ENCODE measurements around the gene FRMPD1. TPM values are rescaled to one million over a fixed set of nuclear protein-coding genes. Genes with fewer than 3 reads are reported as not detected.

The FRMPD1 gene
- total RNA-seq, 2 donors from 2014 or later = not detected

GRCh38 chr9:37784291-37784615 is 133.5 kb downstream of the FRMPD1 start:
- H3K4me3 Mint-ChIP-seq = peak overlapping the region; percentile 98
- peak overlapping the region; percentile 98 for H3K27ac Mint-ChIP-seq
- peak; percentile 30 for ATAC-seq (replicated peaks)
- no peaks in the 10 kb centered on the region for H3K27me3 Mint-ChIP-seq
- no peaks in the 10 kb centered on the region for H3K9me3 Mint-ChIP-seq
- peaks cover 59% of the 10 kb centered on the region for H3K36me3 Mint-ChIP-seq (ENCODE audit: low read depth)
- peaks cover 19% of the 10 kb centered on the region for H3K4me1 Mint-ChIP-seq

GRCh38 chr9:37784616-37785483 is 134.1 kb downstream of the FRMPD1 start, which contains the start of gene EXOSC3:
Gene EXOSC3, minus strand, starts transcription at chr9:37785064. Its CDS starts 20 bp downstream, at chr9:37785044.
- Mint-ChIP-seq H3K27me3 (no peaks in the 10 kb centered on the region), H3K4me3 (peak within 1 kb of the TSS; percentile 98)
- peak; percentile 96 for ATAC-seq (replicated peaks)

GRCh38 chr9:37787059-37787458 is 136.3 kb downstream of the FRMPD1 start:
- peaks cover 16% of the 10 kb centered on the region for H3K4me1 Mint-ChIP-seq

More at GRCh38 chr9:37784616-37785483, 134.1 kb downstream of the FRMPD1 start, which contains the start of gene EXOSC3:
- Mint-ChIP-seq H3K4me1 (peaks cover 19% of the 10 kb centered on the region), H3K36me3 (ENCODE audit: low read depth) (peaks cover 53% of the 10 kb centered on the region), H3K9me3 (no peaks in the 10 kb centered on the region), H3K27ac (peak within 1 kb of the TSS; percentile 98)

GRCh38 chr9:37788332-37788731 is 137.6 kb downstream of the FRMPD1 start:
- Mint-ChIP-seq H3K27ac (no peak overlapping the region), H3K27me3 (no peaks in the 10 kb centered on the region), H3K9me3 (peaks cover 4% of the 10 kb centered on the region), H3K4me1 (peaks cover 5% of the 10 kb centered on the region), H3K36me3 (ENCODE audit: low read depth) (peaks cover 18% of the 10 kb centered on the region), H3K4me3 (no peak overlapping the region)
- no peak for ATAC-seq (replicated peaks)

More at GRCh38 chr9:37787059-37787458, 136.3 kb downstream of the FRMPD1 start:
- H3K9me3 Mint-ChIP-seq = peaks cover 4% of the 10 kb centered on the region
- no peak overlapping the region for H3K4me3 Mint-ChIP-seq
- H3K27me3 Mint-ChIP-seq = no peaks in the 10 kb centered on the region
- no peak for ATAC-seq (replicated peaks)
- H3K27ac Mint-ChIP-seq = no peak overlapping the region
- H3K36me3 Mint-ChIP-seq (ENCODE audit: low read depth) = peaks cover 31% of the 10 kb centered on the region

GRCh38 chr9:37790096-37790495 is 139.3 kb downstream of the FRMPD1 start:
- ATAC-seq (replicated peaks) = no peak
- Mint-ChIP-seq H3K9me3 (peaks cover 4% of the 10 kb centered on the region), H3K27ac (no peak overlapping the region), H3K36me3 (ENCODE audit: low read depth) (peaks cover under 1% of the 10 kb centered on the region), H3K27me3 (no peaks in the 10 kb centered on the region), H3K4me3 (no peak overlapping the region), H3K4me1 (peaks cover 4% of the 10 kb centered on the region)

- Mint-ChIP-seq H3K27me3 (no peaks in the 10 kb centered on the region), H3K9me3 (peaks cover 4% of the 10 kb centered on the region), H3K4me1 (no peaks in the 10 kb centered on the region), H3K36me3 (ENCODE audit: low read depth) (no peaks in the 10 kb centered on the region), H3K27ac (no peak overlapping the region), H3K4me3 (no peak overlapping the region)
- ATAC-seq (replicated peaks) = no peak
These were observed 141.4 kb downstream of the FRMPD1 start for GRCh38 chr9:37792122-37792521.

- H3K36me3 Mint-ChIP-seq (ENCODE audit: low read depth) = no peaks in the 10 kb centered on the region
- peaks cover 8% of the 10 kb centered on the region for H3K4me1 Mint-ChIP-seq
- H3K9me3 Mint-ChIP-seq = peaks cover under 1% of the 10 kb centered on the region
- no peaks in the 10 kb centered on the region for H3K27me3 Mint-ChIP-seq
- ATAC-seq (replicated peaks) = no peak
- no peak overlapping the region for H3K4me3 Mint-ChIP-seq
- H3K27ac Mint-ChIP-seq = no peak overlapping the region
These were observed 145.5 kb downstream of the FRMPD1 start for GRCh38 chr9:37796232-37796631.

Other genes starting within 250 kb of the FRMPD1 start
- gene GRHPR, start 228.3 kb upstream of the FRMPD1 start, total RNA-seq = 10 to 100 TPM; 46.4 to 47.0 TPM
- 10 to 100 TPM in 1 of 2 donors, 1 to 10 TPM in 1; 7.7 to 13.8 TPM for gene ZBTB5, start 185.5 kb upstream of the FRMPD1 start, total RNA-seq
- gene POLR1E, start 165.0 kb upstream of the FRMPD1 start, total RNA-seq = 10 to 100 TPM; 57.3 to 65.1 TPM
- 1 to 10 TPM; 3.6 to 4.8 TPM for gene FBXO10, start 74.6 kb upstream of the FRMPD1 start, total RNA-seq
- 100 to 1,000 TPM in 1 of 2 donors, 10 to 100 TPM in 1; 77.7 to 158 TPM for gene TOMM5, start 58.4 kb upstream of the FRMPD1 start, total RNA-seq
- gene TRMT10B, start 102.9 kb downstream of the FRMPD1 start, total RNA-seq = 10 to 100 TPM in 1 of 2 donors, 1 to 10 TPM in 1; 9.9 to 13.1 TPM
- gene EXOSC3, start 134.1 kb downstream of the FRMPD1 start, total RNA-seq = 10 to 100 TPM; 57.9 to 98.4 TPM
- gene DCAF10, start 149.8 kb downstream of the FRMPD1 start, total RNA-seq = 10 to 100 TPM in 1 of 2 donors, 1 to 10 TPM in 1; 9.7 to 12.0 TPM